ENCODE data around the gene BRF1.

DNA sequence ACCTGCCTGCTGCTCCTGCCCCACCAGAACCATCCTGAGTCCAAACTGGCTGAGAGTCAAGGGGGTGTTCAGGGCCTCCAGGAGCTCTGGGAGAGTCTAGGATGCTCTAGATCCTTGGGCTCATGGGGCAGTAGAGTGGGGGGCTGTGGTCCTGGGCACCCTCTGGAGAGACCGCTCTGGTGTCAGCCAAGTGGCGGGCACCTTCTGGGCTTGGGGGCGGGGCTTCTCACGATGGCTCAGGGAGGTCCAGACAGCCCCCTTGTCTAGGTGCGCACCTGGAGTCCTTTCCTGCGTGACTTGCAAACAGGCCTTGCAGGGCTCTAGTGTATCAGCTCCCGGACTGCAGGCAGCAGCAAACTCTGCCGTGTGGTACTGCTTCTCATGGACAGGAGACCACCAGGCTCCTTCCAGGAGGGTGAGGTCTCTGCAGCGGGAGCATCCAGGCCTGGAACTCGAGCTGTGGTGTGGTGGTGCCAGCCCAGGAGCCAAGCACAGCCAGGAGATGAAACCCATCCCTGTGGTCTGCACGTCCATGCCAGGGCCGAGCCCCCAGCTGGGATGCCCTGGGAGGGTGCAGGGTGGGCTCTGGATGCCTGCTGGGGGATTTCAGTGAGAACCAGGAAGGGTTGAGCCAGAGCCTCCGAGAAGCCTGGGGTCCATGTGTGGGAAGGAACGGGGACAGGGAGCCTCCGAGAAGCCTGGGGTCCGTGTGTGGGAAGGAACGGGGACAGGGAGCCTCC, 28.8 kb upstream of the BRF1 start:
- TF ChIP-seq, protein P1, sequence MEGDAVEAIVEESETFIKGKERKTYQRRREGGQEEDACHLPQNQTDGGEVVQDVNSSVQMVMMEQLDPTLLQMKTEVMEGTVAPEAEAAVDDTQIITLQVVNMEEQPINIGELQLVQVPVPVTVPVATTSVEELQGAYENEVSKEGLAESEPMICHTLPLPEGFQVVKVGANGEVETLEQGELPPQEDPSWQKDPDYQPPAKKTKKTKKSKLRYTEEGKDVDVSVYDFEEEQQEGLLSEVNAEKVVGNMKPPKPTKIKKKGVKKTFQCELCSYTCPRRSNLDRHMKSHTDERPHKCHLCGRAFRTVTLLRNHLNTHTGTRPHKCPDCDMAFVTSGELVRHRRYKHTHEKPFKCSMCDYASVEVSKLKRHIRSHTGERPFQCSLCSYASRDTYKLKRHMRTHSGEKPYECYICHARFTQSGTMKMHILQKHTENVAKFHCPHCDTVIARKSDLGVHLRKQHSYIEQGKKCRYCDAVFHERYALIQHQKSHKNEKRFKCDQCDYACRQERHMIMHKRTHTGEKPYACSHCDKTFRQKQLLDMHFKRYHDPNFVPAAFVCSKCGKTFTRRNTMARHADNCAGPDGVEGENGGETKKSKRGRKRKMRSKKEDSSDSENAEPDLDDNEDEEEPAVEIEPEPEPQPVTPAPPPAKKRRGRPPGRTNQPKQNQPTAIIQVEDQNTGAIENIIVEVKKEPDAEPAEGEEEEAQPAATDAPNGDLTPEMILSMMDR (IDR thresholded peaks at IDR 0.05) = no peak
- TF ChIP-seq POLR2A (IDR thresholded peaks at IDR 0.05) = no peak

Measured in suprapubic skin (tissue), 3 donors.